NCI-H510A (cell line): ENCODE measurements around the gene CTTNBP2.

Experiments used
- DNase-seq: peaks from one replicate; lab custom pipeline; 2025; lab: John Stamatoyannopoulos, UW

The CTTNBP2 gene

GRCh38 chr7:117825132-117825531 lies 48.1 kb downstream of the CTTNBP2 start:
- no peak for DNase-seq

GRCh38 chr7:117824592-117824991 lies 48.6 kb downstream of the CTTNBP2 start:
- DNase-seq: no peak

- DNase-seq: no peak
These were observed 53.7 kb downstream of the CTTNBP2 start for GRCh38 chr7:117819558-117819957.

GRCh38 chr7:117818232-117818631 lies 55.0 kb downstream of the CTTNBP2 start:
- no peak for DNase-seq

- DNase-seq: no peak
These were observed 56.5 kb downstream of the CTTNBP2 start for GRCh38 chr7:117816727-117817126.

GRCh38 chr7:117811696-117812095 lies 61.5 kb downstream of the CTTNBP2 start:
- no peak for DNase-seq

GRCh38 chr7:117810642-117811512 lies 62.4 kb downstream of the CTTNBP2 start:
- no peak for DNase-seq

- no peak for DNase-seq
These were observed 63.3 kb downstream of the CTTNBP2 start for GRCh38 chr7:117809958-117810357.

GRCh38 chr7:117808910-117809705 lies 64.1 kb downstream of the CTTNBP2 start:
- DNase-seq: no peak

- no peak for DNase-seq
These were observed 64.9 kb downstream of the CTTNBP2 start for GRCh38 chr7:117808341-117808757.

- DNase-seq: no peak
These were observed 65.6 kb downstream of the CTTNBP2 start for GRCh38 chr7:117807676-117808075.

- DNase-seq: no peak
These were observed 67.2 kb downstream of the CTTNBP2 start for GRCh38 chr7:117806011-117806410.

- no peak for DNase-seq
These were observed 68.0 kb downstream of the CTTNBP2 start for GRCh38 chr7:117805241-117805640.

GRCh38 chr7:117803476-117803875 lies 69.8 kb downstream of the CTTNBP2 start:
- DNase-seq: no peak

GRCh38 chr7:117802660-117803059 lies 70.6 kb downstream of the CTTNBP2 start:
- DNase-seq: no peak

- no peak for DNase-seq
These were observed 72.4 kb downstream of the CTTNBP2 start for GRCh38 chr7:117800841-117801240.

GRCh38 chr7:117800406-117800805 lies 72.8 kb downstream of the CTTNBP2 start:
- DNase-seq: no peak

- no peak for DNase-seq
These were observed 76.4 kb downstream of the CTTNBP2 start for GRCh38 chr7:117796889-117797288.

GRCh38 chr7:117793976-117794375 lies 79.3 kb downstream of the CTTNBP2 start:
- DNase-seq: no peak

- no peak for DNase-seq
These were observed 79.7 kb downstream of the CTTNBP2 start for GRCh38 chr7:117793521-117793920.

GRCh38 chr7:117791877-117792780 lies 81.1 kb downstream of the CTTNBP2 start:
- DNase-seq: no peak

GRCh38 chr7:117790731-117791130 lies 82.5 kb downstream of the CTTNBP2 start:
- no peak for DNase-seq
